Measurements from ENCODE around the gene ZNF311. TPM values are rescaled to one million over a fixed set of nuclear protein-coding genes. Genes with fewer than 3 reads are reported as not detected.
A peak's percentile ranks its signal among the peaks of the same experiment; 100 is the strongest.

ZNF311 gene
- total RNA-seq, 1 experiment from 2014 or later, result not detected

DNA sequence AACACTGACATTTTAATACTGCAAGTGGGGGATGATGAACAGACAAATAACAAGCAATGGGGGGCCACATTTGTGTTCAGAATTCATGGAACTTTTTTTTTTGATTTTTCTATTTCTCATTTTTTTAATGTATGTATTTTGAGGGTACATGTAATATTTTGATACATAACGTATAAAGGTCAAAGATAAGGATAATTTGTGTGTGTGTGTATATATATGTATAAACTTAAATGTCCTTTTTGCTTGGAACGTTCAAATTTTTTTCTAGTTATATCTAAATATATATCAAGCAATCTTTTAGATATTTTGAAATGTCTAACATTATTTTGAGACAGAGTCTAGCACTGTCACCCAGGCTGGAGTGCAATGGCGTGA is 12.3 kb upstream of the ZNF311 start:
- Histone ChIP-seq H3K4me3 (ENCODE audit: low read length) (no peak overlapping the region), H3K4me2 (ENCODE audit: low read depth, low read length, poor library complexity, severe bottlenecking) (no peak overlapping the region), H3K9ac (ENCODE audit: low read length) (no peak overlapping the region)

GRCh38 chr6:29016559-29017427 is 11.7 kb upstream of the ZNF311 start:
- H3K9ac ChIP-seq (ENCODE audit: low read length), result no peak overlapping the region
- no peak overlapping the region for H3K4me2 ChIP-seq (ENCODE audit: low read depth, low read length, poor library complexity, severe bottlenecking)

More for the DNA sequence above, 12.3 kb upstream of the ZNF311 start:
- Histone ChIP-seq H2AFZ (ENCODE audit: low read length) (no peak overlapping the region), H3K36me3 (ENCODE audit: insufficient read depth, low read length) (no peaks in the 10 kb centered on the region), H3K27me3 (ENCODE audit: low read length) (no peaks in the 10 kb centered on the region), H4K20me1 (ENCODE audit: insufficient read depth, low read depth, low read length) (no peaks in the 10 kb centered on the region), H3K9me3 (ENCODE audit: low read length) (no peaks in the 10 kb centered on the region), H3K27ac (ENCODE audit: low read length) (no peak overlapping the region), H3K4me1 (ENCODE audit: low read length) (no peaks in the 10 kb centered on the region), H3K79me2 (ENCODE audit: low read length) (no peaks in the 10 kb centered on the region), H3K9me2 (replicated peaks; ENCODE audit: insufficient read depth, low read length) (no peaks in the 10 kb centered on the region)
- DNase-seq, result no peak

GRCh38 chr6:29014729-29015608 is 9.9 kb upstream of the ZNF311 start:
- no peaks in the 10 kb centered on the region for H3K36me3 ChIP-seq (ENCODE audit: insufficient read depth, low read length)
- H3K9ac ChIP-seq (ENCODE audit: low read length), result no peak overlapping the region
- H3K27me3 ChIP-seq (ENCODE audit: low read length), result no peaks in the 10 kb centered on the region
- H3K9me2 ChIP-seq (replicated peaks; ENCODE audit: insufficient read depth, low read length), result no peaks in the 10 kb centered on the region
- no peak for DNase-seq
- H3K9me3 ChIP-seq (ENCODE audit: low read length), result no peaks in the 10 kb centered on the region
- H3K4me1 ChIP-seq (ENCODE audit: low read length), result no peaks in the 10 kb centered on the region
- no peak overlapping the region for H3K27ac ChIP-seq (ENCODE audit: low read length)
- no peaks in the 10 kb centered on the region for H3K79me2 ChIP-seq (ENCODE audit: low read length)
- H3K4me3 ChIP-seq (ENCODE audit: low read length), result no peak overlapping the region
- no peak overlapping the region for H2AFZ ChIP-seq (ENCODE audit: low read length)
- no peaks in the 10 kb centered on the region for H4K20me1 ChIP-seq (ENCODE audit: insufficient read depth, low read depth, low read length)
- no peak overlapping the region for H3K4me2 ChIP-seq (ENCODE audit: low read depth, low read length, poor library complexity, severe bottlenecking)

More at GRCh38 chr6:29016559-29017427, 11.7 kb upstream of the ZNF311 start:
- Histone ChIP-seq H3K4me1 (ENCODE audit: low read length) (no peaks in the 10 kb centered on the region), H3K4me3 (ENCODE audit: low read length) (no peak overlapping the region), H2AFZ (ENCODE audit: low read length) (no peak overlapping the region), H4K20me1 (ENCODE audit: insufficient read depth, low read depth, low read length) (no peaks in the 10 kb centered on the region), H3K9me3 (ENCODE audit: low read length) (no peaks in the 10 kb centered on the region), H3K27me3 (ENCODE audit: low read length) (no peaks in the 10 kb centered on the region), H3K79me2 (ENCODE audit: low read length) (no peaks in the 10 kb centered on the region), H3K27ac (ENCODE audit: low read length) (no peak overlapping the region), H3K36me3 (ENCODE audit: insufficient read depth, low read length) (no peaks in the 10 kb centered on the region), H3K9me2 (replicated peaks; ENCODE audit: insufficient read depth, low read length) (no peaks in the 10 kb centered on the region)
- DNase-seq, result peak; percentile 90

GRCh38 chr6:29011276-29011734 is 6.2 kb upstream of the ZNF311 start:
- no peak overlapping the region for H3K27ac ChIP-seq (ENCODE audit: low read length)
- no peak overlapping the region for H3K4me2 ChIP-seq (ENCODE audit: low read depth, low read length, poor library complexity, severe bottlenecking)
- no peak overlapping the region for H2AFZ ChIP-seq (ENCODE audit: low read length)

GRCh38 chr6:29009358-29009757 is 4.2 kb upstream of the ZNF311 start:
- no peak overlapping the region for H3K4me3 ChIP-seq (ENCODE audit: low read length)
- no peak for DNase-seq
- no peaks in the 10 kb centered on the region for H3K27me3 ChIP-seq (ENCODE audit: low read length)
- H3K79me2 ChIP-seq (ENCODE audit: low read length), result no peaks in the 10 kb centered on the region
- H3K9me2 ChIP-seq (replicated peaks; ENCODE audit: insufficient read depth, low read length), result no peaks in the 10 kb centered on the region
- no peak overlapping the region for H2AFZ ChIP-seq (ENCODE audit: low read length)
- H3K27ac ChIP-seq (ENCODE audit: low read length), result no peak overlapping the region
- H3K36me3 ChIP-seq (ENCODE audit: insufficient read depth, low read length), result no peaks in the 10 kb centered on the region
- no peak overlapping the region for H3K9ac ChIP-seq (ENCODE audit: low read length)
- no peaks in the 10 kb centered on the region for H4K20me1 ChIP-seq (ENCODE audit: insufficient read depth, low read depth, low read length)
- no peaks in the 10 kb centered on the region for H3K4me1 ChIP-seq (ENCODE audit: low read length)
- H3K4me2 ChIP-seq (ENCODE audit: low read depth, low read length, poor library complexity, severe bottlenecking), result no peak overlapping the region
- H3K9me3 ChIP-seq (ENCODE audit: low read length), result no peaks in the 10 kb centered on the region

More at GRCh38 chr6:29011276-29011734, 6.2 kb upstream of the ZNF311 start:
- no peaks in the 10 kb centered on the region for H3K27me3 ChIP-seq (ENCODE audit: low read length)
- no peak overlapping the region for H3K9ac ChIP-seq (ENCODE audit: low read length)
- no peaks in the 10 kb centered on the region for H3K9me2 ChIP-seq (replicated peaks; ENCODE audit: insufficient read depth, low read length)
- no peaks in the 10 kb centered on the region for H4K20me1 ChIP-seq (ENCODE audit: insufficient read depth, low read depth, low read length)
- no peaks in the 10 kb centered on the region for H3K4me1 ChIP-seq (ENCODE audit: low read length)
- H3K79me2 ChIP-seq (ENCODE audit: low read length), result no peaks in the 10 kb centered on the region
- H3K4me3 ChIP-seq (ENCODE audit: low read length), result no peak overlapping the region
- H3K9me3 ChIP-seq (ENCODE audit: low read length), result no peaks in the 10 kb centered on the region
- H3K36me3 ChIP-seq (ENCODE audit: insufficient read depth, low read length), result no peaks in the 10 kb centered on the region
- no peak for DNase-seq

DNA sequence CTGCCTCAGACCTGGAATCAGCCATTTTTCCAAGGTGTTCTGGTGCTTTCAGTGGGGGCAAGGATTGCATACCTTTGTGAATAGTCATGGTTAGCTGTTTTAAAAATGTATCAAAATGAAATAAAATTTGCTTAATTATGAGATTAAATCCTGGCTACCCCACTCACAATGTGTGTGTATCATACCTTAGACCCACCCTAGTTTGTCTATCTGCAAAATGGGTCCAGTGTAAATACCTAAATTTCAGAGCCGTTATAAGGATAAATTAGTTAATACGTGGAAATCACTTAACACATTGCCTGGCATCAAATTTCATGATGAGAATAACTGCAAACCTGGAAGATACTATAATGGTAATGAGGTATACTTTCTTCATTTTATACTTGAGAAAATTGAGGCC is 3.0 kb upstream of the ZNF311 start:
- no peaks in the 10 kb centered on the region for H3K9me3 ChIP-seq (ENCODE audit: low read length)
- no peaks in the 10 kb centered on the region for H3K4me1 ChIP-seq (ENCODE audit: low read length)
- no peaks in the 10 kb centered on the region for H3K9me2 ChIP-seq (replicated peaks; ENCODE audit: insufficient read depth, low read length)
- H2AFZ ChIP-seq (ENCODE audit: low read length), result no peak overlapping the region
- H3K4me2 ChIP-seq (ENCODE audit: low read depth, low read length, poor library complexity, severe bottlenecking), result no peak overlapping the region
- H4K20me1 ChIP-seq (ENCODE audit: insufficient read depth, low read depth, low read length), result no peaks in the 10 kb centered on the region
- H3K27me3 ChIP-seq (ENCODE audit: low read length), result no peaks in the 10 kb centered on the region
- no peaks in the 10 kb centered on the region for H3K79me2 ChIP-seq (ENCODE audit: low read length)
- H3K4me3 ChIP-seq (ENCODE audit: low read length), result no peak overlapping the region
- no peak for DNase-seq
- H3K9ac ChIP-seq (ENCODE audit: low read length), result no peak overlapping the region
- no peaks in the 10 kb centered on the region for H3K36me3 ChIP-seq (ENCODE audit: insufficient read depth, low read length)
- H3K27ac ChIP-seq (ENCODE audit: low read length), result no peak overlapping the region

GRCh38 chr6:28996844-28997510 is 8.1 kb downstream of the ZNF311 start:
- Histone ChIP-seq H3K4me2 (ENCODE audit: low read depth, low read length, poor library complexity, severe bottlenecking) (no peak overlapping the region), H3K27ac (ENCODE audit: low read length) (no peak overlapping the region), H3K36me3 (ENCODE audit: insufficient read depth, low read length) (no peaks in the 10 kb centered on the region), H3K9ac (ENCODE audit: low read length) (no peak overlapping the region), H4K20me1 (ENCODE audit: insufficient read depth, low read depth, low read length) (no peaks in the 10 kb centered on the region), H3K27me3 (ENCODE audit: low read length) (no peaks in the 10 kb centered on the region), H3K79me2 (ENCODE audit: low read length) (no peaks in the 10 kb centered on the region), H3K9me3 (ENCODE audit: low read length) (no peaks in the 10 kb centered on the region), H3K4me1 (ENCODE audit: low read length) (no peaks in the 10 kb centered on the region), H3K9me2 (replicated peaks; ENCODE audit: insufficient read depth, low read length) (no peaks in the 10 kb centered on the region), H3K4me3 (ENCODE audit: low read length) (no peak overlapping the region), H2AFZ (ENCODE audit: low read length) (no peak overlapping the region)
- DNase-seq, result no peak

All from Karpas-422 (cell line).